ENCODE measurements around the gene MPP3. TPM values are rescaled to one million over a fixed set of nuclear protein-coding genes. Genes with fewer than 3 reads are reported as not detected.

MPP3 gene
- total and polyA plus RNA-seq, 5 donors = 42.1 to 77.4 (median 60.3) TPM

DNA sequence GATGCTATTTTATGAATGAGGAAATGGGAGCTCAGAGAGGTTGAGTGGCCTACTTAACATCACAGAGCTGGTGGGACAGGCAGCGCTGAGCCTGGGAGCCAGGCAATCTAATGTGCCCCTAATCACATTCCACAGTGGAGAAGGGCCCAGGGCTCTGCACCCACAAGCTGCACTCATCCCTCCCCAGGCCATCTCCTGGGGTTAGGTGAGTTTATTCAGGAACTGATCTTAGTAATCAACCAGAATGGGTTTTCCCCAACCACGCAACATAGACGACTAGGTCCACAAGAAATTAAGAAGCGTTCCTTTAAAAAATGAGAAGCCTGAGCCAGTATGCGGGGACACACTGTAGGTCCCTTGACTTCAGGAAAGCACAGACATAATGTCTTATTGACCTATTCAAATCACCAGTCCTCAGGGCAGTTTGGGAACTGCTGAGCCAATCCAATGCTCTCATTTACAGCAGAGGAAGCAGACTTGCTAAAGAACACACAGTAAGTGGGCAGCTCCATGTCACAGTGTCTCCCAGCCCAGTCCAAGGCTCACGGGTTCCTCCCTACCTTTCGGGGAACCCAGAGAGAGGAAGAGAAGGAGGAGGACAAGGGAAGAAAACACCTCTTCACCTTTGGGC is 2.3 kb downstream of the MPP3 start:
- Histone ChIP-seq H3K27me3 (ENCODE audit: control insufficient read depth, insufficient read depth) (no peaks in the 10 kb centered on the region), H3K9me3 (ENCODE audit: control insufficient read depth, low read length) (no peaks in the 10 kb centered on the region), H3K4me1 (ENCODE audit: control insufficient read depth, insufficient read depth, low read length) (no peaks in the 10 kb centered on the region), H3K27ac (ENCODE audit: low read length) (peak overlapping the region; percentile 73), H3K4me3 (ENCODE audit: low read length) (no peak overlapping the region)
- no peak for DNase-seq
- intact Hi-C loops (cut with DNase I) = loop anchor here in 1 of 4 donors (5.0 kb wide), 1 partner anchor 53 kb away; the partner anchor contains the start of gene DUSP3
- no peak for ATAC-seq
- 80% methylated on average over 7 of the region's 7 CpGs for WGBS

DNA sequence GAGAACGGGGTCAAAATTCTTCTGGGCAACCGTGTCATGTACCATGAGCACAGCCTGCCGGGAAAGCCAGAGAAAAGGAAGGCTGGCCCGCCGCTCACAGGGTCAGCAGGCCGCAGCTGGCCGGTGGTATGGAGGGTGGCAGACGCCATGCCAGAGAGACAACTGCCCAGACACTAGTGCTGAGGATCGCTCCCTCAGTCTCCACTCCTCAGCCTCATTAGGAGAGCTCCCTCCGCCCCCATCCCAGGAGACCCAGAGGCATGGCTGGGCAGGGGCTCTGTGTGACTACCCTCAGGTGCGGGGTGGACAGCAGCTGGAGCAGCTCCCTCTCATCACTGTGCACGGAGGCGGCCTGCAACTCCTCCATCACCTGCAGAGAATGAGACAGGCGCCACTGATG is 3.2 kb downstream of the MPP3 start:
- WGBS = 80% methylated on average over 14 of the region's 14 CpGs
- intact Hi-C loops (cut with DNase I) = loop anchor here in 1 of 4 donors (5.0 kb wide), 1 partner anchor 52 kb away; the partner anchor contains the start of gene DUSP3
- DNase-seq = no peak
- no peaks in the 10 kb centered on the region for H3K27me3 ChIP-seq (ENCODE audit: control insufficient read depth, insufficient read depth)
- H3K27ac ChIP-seq (ENCODE audit: low read length) = peak overlapping the region; percentile 73
- no peak for ATAC-seq
- no peak overlapping the region for H3K4me3 ChIP-seq (ENCODE audit: low read length)
- H3K9me3 ChIP-seq (ENCODE audit: control insufficient read depth, low read length) = no peaks in the 10 kb centered on the region
- H3K4me1 ChIP-seq (ENCODE audit: control insufficient read depth, insufficient read depth, low read length) = no peaks in the 10 kb centered on the region

DNA sequence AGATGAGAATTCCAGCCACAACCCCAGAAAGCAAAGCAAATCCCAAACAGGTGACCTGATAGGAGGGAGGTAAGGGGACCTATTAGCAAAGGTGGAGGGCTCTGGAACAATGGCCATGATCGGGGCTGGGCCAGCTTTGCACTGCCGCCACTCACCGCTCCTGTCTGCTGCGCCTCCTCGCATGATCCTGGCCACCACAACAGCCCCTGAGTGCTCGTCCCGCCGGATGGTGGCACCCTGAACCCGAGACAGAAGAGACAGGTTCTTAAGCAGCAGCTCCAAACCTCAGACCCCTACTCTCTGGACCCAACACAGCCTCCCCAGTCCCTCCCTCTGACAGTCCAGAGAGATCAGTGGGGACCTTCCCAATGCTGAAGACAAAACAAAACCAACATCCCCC is 5.3 kb downstream of the MPP3 start:
- intact Hi-C loops (cut with DNase I) = no loop called here
- Histone ChIP-seq H3K27me3 (ENCODE audit: control insufficient read depth, insufficient read depth) (no peaks in the 10 kb centered on the region), H3K4me1 (ENCODE audit: control insufficient read depth, insufficient read depth, low read length) (peaks cover 8% of the 10 kb centered on the region), H3K9me3 (ENCODE audit: control insufficient read depth, low read length) (no peaks in the 10 kb centered on the region), H3K4me3 (ENCODE audit: low read length) (no peak overlapping the region), H3K27ac (ENCODE audit: low read length) (peak overlapping the region; percentile 64)
- DNase-seq (no peak), ATAC-seq (no peak)
- 90% methylated on average over 9 of the region's 9 CpGs for WGBS

DNA sequence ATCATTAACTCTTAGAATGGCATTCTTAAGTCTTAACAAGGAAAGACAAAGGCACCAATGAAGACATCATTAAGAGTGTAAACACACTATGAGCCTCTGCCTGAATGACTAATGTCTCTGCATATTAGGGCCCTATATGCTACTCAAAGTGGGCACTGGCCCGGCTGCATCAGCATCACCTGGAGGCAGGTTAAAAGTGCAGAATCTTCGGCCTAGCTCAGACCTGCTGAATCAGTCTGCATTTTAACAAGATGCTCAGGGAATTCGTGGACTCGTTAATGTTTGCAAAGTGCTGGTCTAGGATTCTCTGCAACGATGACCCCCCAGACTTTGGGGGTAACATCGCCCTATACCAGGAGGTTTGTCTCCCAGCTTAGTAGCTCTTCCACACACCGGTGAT is 6.7 kb downstream of the MPP3 start:
- DNase-seq (no peak), ATAC-seq (no peak)
- intact Hi-C loops (cut with DNase I) = no loop called here
- 93% methylated on average over 7 of the region's 7 CpGs for WGBS
- peak overlapping the region; percentile 27 for H3K27ac ChIP-seq (ENCODE audit: low read length)
- no peaks in the 10 kb centered on the region for H3K27me3 ChIP-seq (ENCODE audit: control insufficient read depth, insufficient read depth)
- no peak overlapping the region for H3K4me3 ChIP-seq (ENCODE audit: low read length)
- no peaks in the 10 kb centered on the region for H3K9me3 ChIP-seq (ENCODE audit: control insufficient read depth, low read length)
- H3K4me1 ChIP-seq (ENCODE audit: control insufficient read depth, insufficient read depth, low read length) = peaks cover 10% of the 10 kb centered on the region

DNA sequence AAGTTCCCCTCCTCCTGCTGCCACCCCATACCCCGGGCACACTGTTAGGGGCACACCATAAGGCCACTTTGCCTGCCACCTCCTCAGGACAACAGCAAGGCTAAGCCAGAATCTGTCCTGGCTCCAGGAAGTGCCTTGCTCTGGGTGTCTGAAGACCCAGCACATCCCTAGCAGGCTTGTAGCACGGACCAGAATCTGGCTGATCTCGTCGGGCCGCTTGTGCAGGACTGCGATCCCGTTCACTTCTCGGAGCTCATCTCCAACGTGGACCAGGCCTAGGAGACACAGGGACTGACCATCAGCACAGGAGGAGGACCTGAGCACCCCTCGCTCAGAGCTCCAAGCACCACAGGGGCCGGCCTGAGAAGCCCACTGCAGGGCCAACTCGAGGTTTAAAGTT is 7.4 kb downstream of the MPP3 start:
- Histone ChIP-seq H3K9me3 (ENCODE audit: control insufficient read depth, low read length) (no peaks in the 10 kb centered on the region), H3K4me1 (ENCODE audit: control insufficient read depth, insufficient read depth, low read length) (peaks cover 13% of the 10 kb centered on the region), H3K27ac (ENCODE audit: low read length) (peak overlapping the region; percentile 47), H3K27me3 (ENCODE audit: control insufficient read depth, insufficient read depth) (no peaks in the 10 kb centered on the region), H3K4me3 (ENCODE audit: low read length) (no peak overlapping the region)
- DNase-seq (no peak), ATAC-seq (no peak)
- 92% methylated on average over 12 of the region's 12 CpGs for WGBS
- intact Hi-C loops (cut with DNase I) = no loop called here

DNA sequence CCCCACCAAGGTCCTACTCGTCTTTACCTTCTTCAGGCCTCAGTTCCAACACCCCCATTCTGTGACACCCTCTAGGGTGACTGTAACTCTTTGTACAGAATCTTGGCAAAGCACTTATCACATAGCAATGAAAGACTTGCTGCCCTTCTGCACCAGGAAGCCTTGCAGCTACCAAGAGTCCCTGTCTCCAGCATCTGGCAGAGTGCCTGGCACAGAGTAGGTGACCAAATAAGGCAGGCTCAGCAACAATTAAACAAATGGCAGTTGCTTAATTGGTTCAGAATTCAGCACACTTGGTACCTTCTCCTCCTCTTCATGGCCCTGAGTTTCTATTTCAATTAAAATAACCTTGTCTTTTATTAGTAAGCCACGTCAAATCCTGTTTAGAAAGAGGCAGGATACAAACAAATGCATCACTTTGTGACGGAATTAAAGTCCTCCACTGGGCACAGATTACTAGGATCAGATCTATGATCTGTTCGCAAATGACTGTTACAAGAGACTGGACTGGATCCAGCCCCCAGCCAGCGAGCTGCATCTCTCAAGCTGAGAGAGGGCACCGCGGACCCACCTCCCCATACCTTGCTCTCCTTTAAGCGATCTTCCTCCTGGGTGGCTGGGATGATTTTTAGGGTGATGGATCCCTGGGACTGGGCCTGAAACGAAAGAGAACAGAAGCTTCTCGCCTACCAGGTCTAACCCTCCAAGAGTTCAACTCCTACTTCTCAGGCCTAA is 9.4 kb downstream of the MPP3 start:
- intact Hi-C loops (cut with DNase I) = no loop called here
- H3K4me3 ChIP-seq (ENCODE audit: low read length) = no peak overlapping the region
- ATAC-seq (peak; percentile 76 to 85), DNase-seq (peak; percentile 75 to 84 (median 82))
- peak overlapping the region; percentile 96 for H3K27ac ChIP-seq (ENCODE audit: low read length)
- H3K4me1 ChIP-seq (ENCODE audit: control insufficient read depth, insufficient read depth, low read length) = peaks cover 13% of the 10 kb centered on the region
- no peaks in the 10 kb centered on the region for H3K9me3 ChIP-seq (ENCODE audit: control insufficient read depth, low read length)
- H3K27me3 ChIP-seq (ENCODE audit: control insufficient read depth, insufficient read depth) = no peaks in the 10 kb centered on the region
- WGBS = 67% methylated on average over 10 of the region's 10 CpGs

DNA sequence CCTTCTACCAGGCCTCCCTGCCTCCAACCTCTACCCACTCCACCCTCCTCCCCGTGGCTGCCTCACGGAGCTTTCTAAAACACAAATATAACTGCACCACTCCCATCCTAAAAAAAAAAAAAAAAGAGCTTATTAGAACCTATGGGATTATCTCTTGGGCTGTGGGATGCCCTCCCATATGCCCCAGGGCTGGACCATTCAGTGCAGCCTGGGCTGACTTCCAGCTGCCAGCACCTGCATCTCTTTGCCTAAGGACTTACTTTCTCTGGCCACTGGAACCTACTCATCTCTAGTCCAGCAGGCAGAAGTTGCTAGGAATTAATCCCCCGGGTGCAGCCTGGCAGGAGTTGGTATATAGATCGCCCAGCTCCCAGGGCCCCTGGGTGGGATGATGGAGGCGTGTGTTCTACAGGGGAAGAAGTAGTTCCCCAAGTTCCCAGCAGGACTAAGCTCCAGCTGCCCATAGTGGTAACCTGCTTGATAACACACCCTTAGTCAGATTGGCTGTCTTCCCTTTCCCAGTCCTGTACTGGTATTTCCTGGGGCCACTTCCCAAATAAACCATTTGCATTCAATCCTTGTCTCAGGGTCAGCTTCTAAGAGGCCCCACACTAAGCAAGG is 10.3 kb downstream of the MPP3 start:
- Histone ChIP-seq H3K9me3 (ENCODE audit: control insufficient read depth, low read length) (no peaks in the 10 kb centered on the region), H3K4me3 (ENCODE audit: low read length) (no peak overlapping the region), H3K27me3 (ENCODE audit: control insufficient read depth, insufficient read depth) (no peaks in the 10 kb centered on the region), H3K27ac (ENCODE audit: low read length) (peak overlapping the region; percentile 91), H3K4me1 (ENCODE audit: control insufficient read depth, insufficient read depth, low read length) (peaks cover 16% of the 10 kb centered on the region)
- intact Hi-C loops (cut with DNase I) = no loop called here
- peak; percentile 7 to 15 for ATAC-seq
- 77% methylated on average over 5 of the region's 5 CpGs for WGBS
- no peak for DNase-seq

DNA sequence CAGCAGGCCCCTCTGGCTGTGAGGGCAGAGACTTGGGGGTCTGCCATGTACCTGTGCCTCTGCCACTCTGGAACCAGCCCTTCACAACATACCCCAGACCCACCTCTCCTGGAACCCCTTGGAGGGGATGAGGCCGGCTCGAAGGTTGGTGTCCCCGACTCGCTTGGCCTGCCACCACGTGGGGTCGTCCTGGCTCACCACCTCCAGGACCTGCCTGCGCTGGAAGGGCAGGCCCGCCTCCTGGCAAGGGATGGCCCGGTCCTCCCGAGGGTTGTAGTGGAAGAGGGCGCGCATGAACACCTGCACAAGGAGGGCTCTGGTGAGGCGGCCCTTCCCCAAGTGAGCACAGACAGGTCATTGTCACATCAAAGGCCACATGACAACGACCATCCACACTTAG is 12.2 kb downstream of the MPP3 start:
- no peak overlapping the region for H3K4me3 ChIP-seq (ENCODE audit: low read length)
- ATAC-seq (no peak), DNase-seq (no peak)
- no peaks in the 10 kb centered on the region for H3K27me3 ChIP-seq (ENCODE audit: control insufficient read depth, insufficient read depth)
- no peak overlapping the region for H3K27ac ChIP-seq (ENCODE audit: low read length)
- intact Hi-C loops (cut with DNase I) = no loop called here
- no peaks in the 10 kb centered on the region for H3K9me3 ChIP-seq (ENCODE audit: control insufficient read depth, low read length)
- peaks cover 16% of the 10 kb centered on the region for H3K4me1 ChIP-seq (ENCODE audit: control insufficient read depth, insufficient read depth, low read length)
- WGBS = 88% methylated on average over 14 of the region's 14 CpGs

DNA sequence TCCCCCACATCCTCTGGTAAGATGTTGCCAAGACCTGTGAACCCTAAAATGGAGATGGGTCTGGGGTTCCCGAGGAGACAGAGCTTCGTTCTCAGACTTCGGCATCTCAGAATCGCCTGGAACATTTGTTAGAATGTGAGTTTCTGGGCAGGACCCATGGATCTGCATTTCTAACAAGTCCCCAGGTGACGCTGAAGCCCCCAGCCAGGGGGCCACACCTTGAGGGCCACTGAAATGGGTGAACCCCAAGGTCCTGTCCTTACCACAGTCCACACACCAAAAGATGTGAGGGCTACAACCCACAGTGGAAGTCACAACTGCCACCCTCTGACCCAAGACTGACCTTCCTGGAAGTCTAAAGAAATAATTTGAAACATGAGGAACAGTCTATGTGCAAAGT is 14.0 kb downstream of the MPP3 start:
- ATAC-seq (no peak), DNase-seq (no peak)
- Histone ChIP-seq H3K27ac (ENCODE audit: low read length) (no peak overlapping the region), H3K4me1 (ENCODE audit: control insufficient read depth, insufficient read depth, low read length) (peaks cover 11% of the 10 kb centered on the region), H3K4me3 (ENCODE audit: low read length) (no peak overlapping the region), H3K27me3 (ENCODE audit: control insufficient read depth, insufficient read depth) (no peaks in the 10 kb centered on the region), H3K9me3 (ENCODE audit: control insufficient read depth, low read length) (no peaks in the 10 kb centered on the region)
- WGBS = 95% methylated on average over 5 of the region's 5 CpGs
- intact Hi-C loops (cut with DNase I) = no loop called here

DNA sequence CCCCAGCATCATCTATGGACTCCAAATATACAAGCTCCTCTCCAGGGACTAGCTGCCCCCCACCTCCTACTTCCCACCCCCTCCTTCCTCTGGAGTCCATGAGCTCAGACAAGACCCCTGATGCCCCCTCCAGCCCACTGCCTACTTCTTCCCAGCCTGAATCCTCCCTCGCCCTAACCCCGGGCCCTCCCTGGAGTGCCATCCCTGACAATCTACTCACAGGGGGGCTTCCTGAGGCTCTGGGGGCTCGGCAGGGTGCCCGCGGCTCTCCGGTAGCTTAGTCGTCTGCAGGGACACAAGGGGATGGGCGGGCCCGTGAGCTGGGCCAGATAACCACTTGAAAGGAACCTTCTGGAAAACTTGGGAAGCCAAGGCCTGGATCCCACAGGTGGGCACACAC is 15.1 kb downstream of the MPP3 start:
- no peak for DNase-seq
- Histone ChIP-seq H3K4me3 (ENCODE audit: low read length) (no peak overlapping the region), H3K27ac (ENCODE audit: low read length) (peak overlapping the region; percentile 50), H3K27me3 (ENCODE audit: control insufficient read depth, insufficient read depth) (no peaks in the 10 kb centered on the region), H3K9me3 (ENCODE audit: control insufficient read depth, low read length) (no peaks in the 10 kb centered on the region), H3K4me1 (ENCODE audit: control insufficient read depth, insufficient read depth, low read length) (peaks cover 8% of the 10 kb centered on the region)
- intact Hi-C loops (cut with DNase I) = no loop called here
- WGBS = 81% methylated on average over 9 of the region's 9 CpGs
- no peak for ATAC-seq
